ENCODE data around the gene NECAP2. TPM values are rescaled to one million over a fixed set of nuclear protein-coding genes. Genes with fewer than 3 reads are reported as not detected.
A peak's percentile ranks its signal among the peaks of the same experiment; 100 is the strongest.
"Not testable (repeated sequence)": the region's sequence is repeated elsewhere in the genome, so short reads cannot be mapped to it uniquely, and the experiment has no call there.

The NECAP2 gene
- total RNA-seq, 1 experiment from 2014 or later, result 80.0 TPM

DNA sequence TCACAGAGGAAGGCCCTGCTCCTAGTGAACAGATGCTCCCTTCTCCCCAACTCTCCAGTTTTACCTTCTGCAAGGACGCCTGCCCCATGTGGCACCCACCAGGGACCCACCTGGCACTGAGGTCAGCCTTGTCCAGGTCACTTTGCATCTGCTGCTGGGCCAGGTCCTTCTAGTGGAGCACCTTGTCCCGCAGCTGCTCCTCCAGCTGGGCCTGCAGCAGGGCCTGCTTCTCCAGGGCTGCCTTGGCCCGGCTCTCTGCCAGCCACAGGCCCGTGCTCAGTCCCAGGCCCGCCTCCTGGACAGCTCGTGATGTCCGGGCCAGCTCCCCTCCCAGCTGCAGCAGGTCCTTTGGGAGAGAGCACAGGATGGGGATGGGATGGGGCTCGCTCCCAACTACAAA lies 45.8 kb downstream of the NECAP2 start:
- H3K4me3 ChIP-seq (ENCODE audit: insufficient read depth, low read depth, low read length); DNase-seq; H3K27me3 ChIP-seq (ENCODE audit: control insufficient read depth, insufficient read depth, low read length): not testable (repeated sequence)
- peaks cover 13% of the 10 kb centered on the region for H3K36me3 ChIP-seq (replicated peaks; ENCODE audit: control insufficient read depth, insufficient read depth, low read length)

- not testable (repeated sequence) for H3K27me3 ChIP-seq (ENCODE audit: control insufficient read depth, insufficient read depth, low read length); DNase-seq; H3K4me3 ChIP-seq (ENCODE audit: insufficient read depth, low read depth, low read length)
- peaks cover 13% of the 10 kb centered on the region for H3K36me3 ChIP-seq (replicated peaks; ENCODE audit: control insufficient read depth, insufficient read depth, low read length)
Observed at GRCh38 chr1:16487011-16487410, 46.5 kb downstream of the NECAP2 start.

- not testable (repeated sequence) for H3K27me3 ChIP-seq (ENCODE audit: control insufficient read depth, insufficient read depth, low read length); DNase-seq; H3K4me3 ChIP-seq (ENCODE audit: insufficient read depth, low read depth, low read length)
- peaks cover 10% of the 10 kb centered on the region for H3K36me3 ChIP-seq (replicated peaks; ENCODE audit: control insufficient read depth, insufficient read depth, low read length)
Observed at GRCh38 chr1:16489195-16489880, 48.8 kb downstream of the NECAP2 start.

- peaks cover 1% of the 10 kb centered on the region for H3K36me3 ChIP-seq (replicated peaks; ENCODE audit: control insufficient read depth, insufficient read depth, low read length)
- H3K27me3 ChIP-seq (ENCODE audit: control insufficient read depth, insufficient read depth, low read length), result no peaks in the 10 kb centered on the region
- DNase-seq, result peak; percentile 78
- H3K4me3 ChIP-seq (ENCODE audit: insufficient read depth, low read depth, low read length), result no peak overlapping the region
Observed at GRCh38 chr1:16491056-16491675, 50.6 kb downstream of the NECAP2 start.

- H3K27me3 ChIP-seq (ENCODE audit: control insufficient read depth, insufficient read depth, low read length); H3K36me3 ChIP-seq (replicated peaks; ENCODE audit: control insufficient read depth, insufficient read depth, low read length); H3K4me3 ChIP-seq (ENCODE audit: insufficient read depth, low read depth, low read length); DNase-seq: not testable (repeated sequence)
Observed at GRCh38 chr1:16492937-16493336, 52.4 kb downstream of the NECAP2 start.

GRCh38 chr1:16493731-16494130 lies 53.2 kb downstream of the NECAP2 start:
- H3K36me3 ChIP-seq (replicated peaks; ENCODE audit: control insufficient read depth, insufficient read depth, low read length); DNase-seq; H3K27me3 ChIP-seq (ENCODE audit: control insufficient read depth, insufficient read depth, low read length); H3K4me3 ChIP-seq (ENCODE audit: insufficient read depth, low read depth, low read length): not testable (repeated sequence)

DNA sequence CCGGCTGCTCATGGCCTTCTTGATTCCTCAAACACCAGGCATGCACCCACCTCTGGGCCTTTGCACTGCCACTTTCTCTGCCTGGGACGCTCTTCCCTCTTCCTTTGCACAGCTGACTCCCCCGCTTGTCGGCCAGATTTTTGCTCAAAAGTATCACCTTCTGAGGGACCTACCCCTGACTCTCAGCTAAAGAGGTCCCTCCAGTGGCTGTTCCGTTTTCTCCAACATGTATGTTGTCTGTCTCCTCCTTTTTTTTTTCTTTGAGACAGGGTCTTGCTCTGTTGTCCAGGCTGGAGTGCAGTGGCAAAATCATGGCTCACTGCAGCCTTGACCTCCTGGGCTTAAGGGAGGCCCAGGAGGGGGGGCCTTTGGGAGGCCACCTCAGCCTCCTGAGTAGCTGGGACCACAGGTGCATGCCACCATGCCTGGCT lies 57.0 kb downstream of the NECAP2 start:
- H3K36me3 ChIP-seq (replicated peaks; ENCODE audit: control insufficient read depth, insufficient read depth, low read length); H3K27me3 ChIP-seq (ENCODE audit: control insufficient read depth, insufficient read depth, low read length); DNase-seq; H3K4me3 ChIP-seq (ENCODE audit: insufficient read depth, low read depth, low read length): not testable (repeated sequence)

GRCh38 chr1:16498047-16498446 lies 57.5 kb downstream of the NECAP2 start:
- H3K36me3 ChIP-seq (replicated peaks; ENCODE audit: control insufficient read depth, insufficient read depth, low read length); DNase-seq; H3K27me3 ChIP-seq (ENCODE audit: control insufficient read depth, insufficient read depth, low read length): not testable (repeated sequence)
- peak overlapping the region; percentile 75 for H3K4me3 ChIP-seq (ENCODE audit: insufficient read depth, low read depth, low read length)

DNA sequence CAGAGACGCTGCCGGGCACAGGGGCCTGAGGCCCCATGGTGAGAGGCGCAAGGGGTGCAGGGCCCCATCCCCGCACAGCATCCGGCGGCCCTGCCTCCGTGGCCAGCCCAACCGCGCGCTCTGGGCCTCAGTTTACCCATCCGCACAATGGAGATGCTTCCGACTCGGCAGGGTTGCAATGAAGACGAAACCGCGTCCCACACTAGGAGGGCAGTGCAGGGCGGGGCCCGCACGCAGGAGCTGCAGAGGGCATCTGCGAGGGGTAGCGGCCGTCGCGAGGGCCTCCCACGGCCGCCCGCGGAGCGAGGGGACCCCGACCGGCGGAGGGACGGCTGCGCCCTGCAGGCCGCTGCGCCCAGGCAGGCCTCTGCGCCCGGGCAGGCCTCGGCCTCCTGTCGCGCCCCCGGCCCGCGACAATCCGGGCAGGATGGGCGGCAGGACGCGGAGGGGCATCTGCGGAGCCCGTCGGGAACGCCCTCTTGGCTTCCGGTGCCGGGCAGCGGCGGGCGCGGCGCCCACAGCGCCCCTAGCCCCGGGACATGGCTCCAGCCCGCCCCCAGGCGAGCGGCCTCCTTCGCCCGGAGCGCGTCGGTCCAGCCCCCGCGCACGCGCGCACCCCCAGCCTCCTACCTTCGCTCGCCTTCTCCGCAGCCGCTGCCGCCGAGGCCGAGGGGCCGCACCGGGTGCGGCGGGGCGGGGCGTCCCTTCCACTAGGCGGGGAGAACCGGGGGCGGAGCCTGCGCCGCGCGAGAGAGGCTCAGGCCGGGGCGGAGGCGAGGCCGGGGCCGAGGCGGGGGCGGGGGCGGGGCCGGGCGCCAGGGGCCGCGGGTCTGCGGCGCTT lies 58.3 kb downstream of the NECAP2 start:
- H3K4me3 ChIP-seq (ENCODE audit: insufficient read depth, low read depth, low read length), result peak overlapping the region; percentile 75
- DNase-seq, result peak; percentile 99
- no peaks in the 10 kb centered on the region for H3K36me3 ChIP-seq (replicated peaks; ENCODE audit: control insufficient read depth, insufficient read depth, low read length)
- H3K27me3 ChIP-seq (ENCODE audit: control insufficient read depth, insufficient read depth, low read length), result no peaks in the 10 kb centered on the region; the same call in 1 of the 2 replicates

GRCh38 chr1:16500466-16500865 lies 59.9 kb downstream of the NECAP2 start:
- H3K4me3 ChIP-seq (ENCODE audit: insufficient read depth, low read depth, low read length); DNase-seq; H3K36me3 ChIP-seq (replicated peaks; ENCODE audit: control insufficient read depth, insufficient read depth, low read length); H3K27me3 ChIP-seq (ENCODE audit: control insufficient read depth, insufficient read depth, low read length): not testable (repeated sequence)

GRCh38 chr1:16500975-16501374 lies 60.5 kb downstream of the NECAP2 start:
- not testable (repeated sequence) for H3K4me3 ChIP-seq (ENCODE audit: insufficient read depth, low read depth, low read length); H3K36me3 ChIP-seq (replicated peaks; ENCODE audit: control insufficient read depth, insufficient read depth, low read length)

DNA sequence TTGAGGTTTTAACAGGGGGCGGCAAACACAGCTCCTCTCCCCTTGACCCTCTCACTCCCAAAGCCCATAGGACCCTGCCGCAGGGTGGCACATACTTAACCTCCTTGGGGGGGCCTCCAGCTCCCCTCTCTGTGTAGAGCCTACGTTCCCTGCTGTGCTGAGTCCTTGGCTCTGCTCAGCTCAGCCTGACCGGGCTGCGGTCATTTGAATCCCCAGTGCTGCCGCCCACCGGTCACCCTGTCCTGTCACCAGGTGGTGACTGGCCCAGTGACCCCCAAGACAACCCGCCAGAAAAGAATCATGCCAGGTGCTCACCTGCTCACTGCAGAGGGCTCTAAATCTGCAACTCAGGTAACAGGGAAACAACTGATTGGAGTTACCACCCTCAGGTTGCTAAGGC lies 60.9 kb downstream of the NECAP2 start:
- DNase-seq, result peak; percentile 13
- not testable (repeated sequence) for H3K4me3 ChIP-seq (ENCODE audit: insufficient read depth, low read depth, low read length); H3K36me3 ChIP-seq (replicated peaks; ENCODE audit: control insufficient read depth, insufficient read depth, low read length); H3K27me3 ChIP-seq (ENCODE audit: control insufficient read depth, insufficient read depth, low read length)

More at GRCh38 chr1:16500975-16501374, 60.5 kb downstream of the NECAP2 start:
- not testable (repeated sequence) for DNase-seq; H3K27me3 ChIP-seq (ENCODE audit: control insufficient read depth, insufficient read depth, low read length)

- Histone ChIP-seq H3K4me3 (ENCODE audit: insufficient read depth, low read depth, low read length) (no peak overlapping the region), H3K36me3 (replicated peaks; ENCODE audit: control insufficient read depth, insufficient read depth, low read length) (no peaks in the 10 kb centered on the region), H3K27me3 (ENCODE audit: control insufficient read depth, insufficient read depth, low read length) (no peaks in the 10 kb centered on the region; the same call in 1 of the 2 replicates)
- DNase-seq, result no peak
Observed at GRCh38 chr1:16503494-16503893, 63.0 kb downstream of the NECAP2 start.

GRCh38 chr1:16505870-16506269 lies 65.3 kb downstream of the NECAP2 start:
- not testable (repeated sequence) for H3K4me3 ChIP-seq (ENCODE audit: insufficient read depth, low read depth, low read length); DNase-seq; H3K36me3 ChIP-seq (replicated peaks; ENCODE audit: control insufficient read depth, insufficient read depth, low read length); H3K27me3 ChIP-seq (ENCODE audit: control insufficient read depth, insufficient read depth, low read length)
